ENCODE data around the gene DDX31.
A peak's percentile ranks its signal among the peaks of the same experiment; 100 is the strongest.

DDX31 gene

GRCh38 chr9:132575811-132576210 is 94.0 kb downstream of the DDX31 start:
- TF ChIP-seq EZH2phosphoT487 (IDR thresholded peaks at IDR 0.05; ENCODE audit: borderline replicate concordance, low read length) (no peak), CTCF (IDR thresholded peaks at IDR 0.05; ENCODE audit: low read depth, low read length, poor library complexity, severe bottlenecking) (no peak)
- Histone ChIP-seq H3F3A (ENCODE audit: control insufficient read depth, insufficient read depth) (peaks cover 4% of the 10 kb centered on the region; the same call in 1 of the 2 replicates), H4K20me1 (ENCODE audit: control insufficient read depth, insufficient read depth, low read depth, low read length) (no peaks in the 10 kb centered on the region), H3K9me2 (replicated peaks; ENCODE audit: control insufficient read depth, low read length) (no peaks in the 10 kb centered on the region), H3K4me1 (ENCODE audit: control insufficient read depth, low read length) (peaks cover 21% of the 10 kb centered on the region), H3K36me3 (ENCODE audit: control insufficient read depth, low read length) (no peaks in the 10 kb centered on the region), H3K9me3 (ENCODE audit: control insufficient read depth, insufficient read depth, low read length) (no peaks in the 10 kb centered on the region), H3K4me3 (ENCODE audit: low read length) (no peak overlapping the region), H3K27ac (ENCODE audit: low read depth, low read length) (no peak overlapping the region), H3K4me2 (ENCODE audit: low read length) (no peak overlapping the region), H3K79me2 (ENCODE audit: control insufficient read depth, low read length) (no peaks in the 10 kb centered on the region), H3K27me3 (ENCODE audit: control insufficient read depth, low read length) (peaks cover 16% of the 10 kb centered on the region)

DNA sequence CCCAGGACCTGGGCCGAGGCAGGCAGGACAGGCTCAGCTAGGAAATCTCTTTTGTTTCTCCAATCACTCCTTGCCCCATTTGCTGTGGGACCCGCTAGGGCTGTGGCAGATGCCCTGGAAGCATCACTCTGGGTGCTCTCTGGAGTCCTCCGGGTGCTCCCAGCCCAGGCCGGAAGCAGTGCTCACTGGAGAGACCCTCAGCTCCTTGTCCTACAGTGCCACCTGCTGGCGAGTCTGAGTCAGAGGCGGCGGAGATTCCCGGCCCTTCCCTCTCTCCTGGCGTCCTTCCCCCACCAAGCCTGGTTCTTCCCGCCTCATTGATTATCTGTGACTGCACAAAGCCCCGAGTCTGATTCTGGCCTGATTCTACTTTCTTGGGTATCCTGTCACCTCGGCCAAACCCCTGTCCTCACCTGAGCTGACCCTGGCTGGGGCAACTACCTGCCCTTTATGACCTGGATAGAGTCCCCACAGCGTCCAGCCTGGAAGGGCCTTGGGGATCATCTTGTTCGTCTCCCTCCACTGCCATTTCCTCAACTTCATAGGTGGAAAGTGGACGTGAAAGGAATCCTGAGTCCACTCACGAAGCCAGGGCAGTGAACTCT is 94.7 kb downstream of the DDX31 start:
- no peak overlapping the region for H3K4me3 ChIP-seq (ENCODE audit: low read length)
- no peaks in the 10 kb centered on the region for H3K36me3 ChIP-seq (ENCODE audit: control insufficient read depth, low read length)
- H3K27me3 ChIP-seq (ENCODE audit: control insufficient read depth, low read length), result peaks cover 15% of the 10 kb centered on the region
- H3K4me1 ChIP-seq (ENCODE audit: control insufficient read depth, low read length), result peaks cover 21% of the 10 kb centered on the region
- TF ChIP-seq CTCF (IDR thresholded peaks at IDR 0.05; ENCODE audit: low read depth, low read length, poor library complexity, severe bottlenecking) (peak; percentile 94), EZH2phosphoT487 (IDR thresholded peaks at IDR 0.05; ENCODE audit: borderline replicate concordance, low read length) (no peak)
- no peaks in the 10 kb centered on the region for H3K79me2 ChIP-seq (ENCODE audit: control insufficient read depth, low read length)
- H3K4me2 ChIP-seq (ENCODE audit: low read length), result no peak overlapping the region
- H3K9me2 ChIP-seq (replicated peaks; ENCODE audit: control insufficient read depth, low read length), result no peaks in the 10 kb centered on the region
- H3F3A ChIP-seq (ENCODE audit: control insufficient read depth, insufficient read depth), result peaks cover 4% of the 10 kb centered on the region; the same call in 1 of the 2 replicates
- no peaks in the 10 kb centered on the region for H3K9me3 ChIP-seq (ENCODE audit: control insufficient read depth, insufficient read depth, low read length)
- no peak overlapping the region for H3K27ac ChIP-seq (ENCODE audit: low read depth, low read length)
- no peaks in the 10 kb centered on the region for H4K20me1 ChIP-seq (ENCODE audit: control insufficient read depth, insufficient read depth, low read depth, low read length)

DNA sequence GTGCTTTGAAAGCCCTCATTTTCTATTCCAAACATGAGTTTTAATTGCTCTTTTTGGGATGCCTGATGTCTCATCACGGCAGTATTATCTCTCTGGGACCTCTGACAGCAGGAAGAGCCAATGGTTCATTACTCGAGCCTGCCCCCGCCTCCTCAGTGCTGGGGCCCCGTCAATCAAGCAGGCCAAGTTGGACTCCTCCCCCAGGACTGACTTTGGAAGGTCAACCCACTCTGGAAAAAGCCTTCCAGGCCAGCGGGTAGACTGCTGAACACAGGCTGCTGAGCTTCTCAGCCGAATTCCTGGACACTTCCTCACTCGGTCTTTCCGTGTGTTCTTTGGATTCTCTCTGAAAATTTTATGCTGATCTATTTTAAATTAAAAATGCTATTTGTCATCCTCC is 96.9 kb downstream of the DDX31 start:
- TF ChIP-seq EZH2phosphoT487 (IDR thresholded peaks at IDR 0.05; ENCODE audit: borderline replicate concordance, low read length), result no peak
- no peak for TF ChIP-seq CTCF (IDR thresholded peaks at IDR 0.05; ENCODE audit: low read depth, low read length, poor library complexity, severe bottlenecking)
- Histone ChIP-seq H3K9me3 (ENCODE audit: control insufficient read depth, insufficient read depth, low read length) (no peaks in the 10 kb centered on the region), H3K9me2 (replicated peaks; ENCODE audit: control insufficient read depth, low read length) (no peaks in the 10 kb centered on the region), H3K79me2 (ENCODE audit: control insufficient read depth, low read length) (no peaks in the 10 kb centered on the region), H3K4me1 (ENCODE audit: control insufficient read depth, low read length) (peaks cover 34% of the 10 kb centered on the region), H3K4me3 (ENCODE audit: low read length) (0 out of 2 replicates have a peak overlapping the region, but pooled peaks have one; percentile 21), H3K4me2 (ENCODE audit: low read length) (peak overlapping the region; percentile 33), H3K27ac (ENCODE audit: low read depth, low read length) (no peak overlapping the region), H3K27me3 (ENCODE audit: control insufficient read depth, low read length) (peaks cover 3% of the 10 kb centered on the region; the same call in 1 of the 2 replicates), H3F3A (ENCODE audit: control insufficient read depth, insufficient read depth) (peaks cover 4% of the 10 kb centered on the region; the same call in 1 of the 2 replicates), H3K36me3 (ENCODE audit: control insufficient read depth, low read length) (no peaks in the 10 kb centered on the region), H4K20me1 (ENCODE audit: control insufficient read depth, insufficient read depth, low read depth, low read length) (no peaks in the 10 kb centered on the region)

Data from DOHH2 (cell line).